HEK293 (cell line): ENCODE results near the gene SULT1C3.

Experiments
- CTCF ChIP-seq: fragments of 450-650 bp; formaldehyde crosslinking; IDR thresholded peaks from 2 replicates; pipeline ENCODE4 v1.5.1; 2016; ENCODE audit warnings: missing biosample characterization, missing genetic modification characterization
- GLI2 ChIP-seq: fragments of 450-650 bp; formaldehyde crosslinking; IDR thresholded peaks from 2 replicates; pipeline ENCODE4; 2017; ENCODE audit warnings: missing biosample characterization, missing genetic modification characterization, low read depth, borderline replicate concordance
- MYNN ChIP-seq: fragments of 450-650 bp; formaldehyde crosslinking; IDR thresholded peaks from 2 replicates; pipeline ENCODE4 v1.5.1; 2016; ENCODE audit warnings: missing biosample characterization, missing genetic modification characterization, borderline replicate concordance
- PRDM10 ChIP-seq: fragments of 450-650 bp; formaldehyde crosslinking; IDR thresholded peaks from 2 replicates; pipeline ENCODE4 v1.5.1; 2016; ENCODE audit warnings: missing biosample characterization, missing genetic modification characterization
- ZBTB49 ChIP-seq: fragments of 450-650 bp; formaldehyde crosslinking; IDR thresholded peaks from 2 replicates; pipeline ENCODE4 v1.5.1; 2016; ENCODE audit warnings: missing biosample characterization, missing genetic modification characterization, low read depth
- ZBTB7A ChIP-seq: fragments of 450-650 bp; formaldehyde crosslinking; IDR thresholded peaks from 2 replicates; pipeline ENCODE4 v1.5.1; 2016; ENCODE audit warnings: low read depth, missing biosample characterization, missing genetic modification characterization
- ZNF175 ChIP-seq: fragments of 450-650 bp; formaldehyde crosslinking; IDR thresholded peaks from 2 replicates; pipeline ENCODE4 v1.5.1; 2016; ENCODE audit warnings: missing biosample characterization, missing genetic modification characterization
- ZNF18 ChIP-seq: fragments of 450-650 bp; formaldehyde crosslinking; IDR thresholded peaks from 2 replicates; pipeline ENCODE4 v1.5.1; 2016; ENCODE audit warnings: missing biosample characterization, missing genetic modification characterization
- ZNF2 ChIP-seq: fragments of 450-650 bp; formaldehyde crosslinking; IDR thresholded peaks from 2 replicates; pipeline ENCODE4 v1.5.1; 2016; ENCODE audit warnings: missing biosample characterization, missing genetic modification characterization
- ZNF311 ChIP-seq: fragments of 450-650 bp; formaldehyde crosslinking; IDR thresholded peaks from 2 replicates; pipeline ENCODE4 v1.5.1; 2017; ENCODE audit warnings: missing biosample characterization, missing genetic modification characterization, borderline replicate concordance
- ZNF658 ChIP-seq: fragments of 450-650 bp; formaldehyde crosslinking; IDR thresholded peaks from 2 replicates; pipeline ENCODE4; 2016; ENCODE audit warnings: missing biosample characterization, missing genetic modification characterization
- ZNF747 ChIP-seq: fragments of 450-650 bp; formaldehyde crosslinking; IDR thresholded peaks from 2 replicates; pipeline ENCODE4 v1.5.1; 2016; ENCODE audit warnings: missing biosample characterization, missing genetic modification characterization
- ZNF830 ChIP-seq: fragments of 450-650 bp; IDR thresholded peaks from 2 replicates; pipeline ENCODE4 v1.5.0; 2018; ENCODE audit warnings: missing biosample characterization, missing genetic modification characterization, low read depth, mild to moderate bottlenecking, moderate library complexity

- no peak for TF ChIP-seq ZBTB49 (tag by site-specific recombination)
- no peak for TF ChIP-seq ZBTB7A
- TF ChIP-seq CTCF (tag by site-specific recombination) = no peak
- TF ChIP-seq GLI2 (tag by site-specific recombination) = no peak
- no peak for TF ChIP-seq PRDM10
- TF ChIP-seq ZNF175 (tag by site-specific recombination) = no peak
- no peak for TF ChIP-seq MYNN (tag by site-specific recombination)
- TF ChIP-seq ZNF2 (tag by site-specific recombination) = no peak
- no peak for TF ChIP-seq ZNF658 (tag by site-specific recombination)
- no peak for TF ChIP-seq ZNF830 (tag by site-specific recombination)
- no peak for TF ChIP-seq ZNF18
- no peak for TF ChIP-seq ZNF747 (tag by site-specific recombination)
- no peak for TF ChIP-seq ZNF311 (tag by site-specific recombination)
These were observed 1.2 kb downstream of the SULT1C3 start for GRCh38 chr2:108240966-108241365.
